Middle frontal gyrus (tissue), 1 donor: Measurements from ENCODE around the gene NUMB.

Experiments used
- DNase-seq: peaks from one replicate; pipeline ENCODE4 v3.0.0-alpha.2; 2015; ENCODE audit warnings: low spot score; ENCODE audit errors: extremely low spot score

NUMB gene

DNA sequence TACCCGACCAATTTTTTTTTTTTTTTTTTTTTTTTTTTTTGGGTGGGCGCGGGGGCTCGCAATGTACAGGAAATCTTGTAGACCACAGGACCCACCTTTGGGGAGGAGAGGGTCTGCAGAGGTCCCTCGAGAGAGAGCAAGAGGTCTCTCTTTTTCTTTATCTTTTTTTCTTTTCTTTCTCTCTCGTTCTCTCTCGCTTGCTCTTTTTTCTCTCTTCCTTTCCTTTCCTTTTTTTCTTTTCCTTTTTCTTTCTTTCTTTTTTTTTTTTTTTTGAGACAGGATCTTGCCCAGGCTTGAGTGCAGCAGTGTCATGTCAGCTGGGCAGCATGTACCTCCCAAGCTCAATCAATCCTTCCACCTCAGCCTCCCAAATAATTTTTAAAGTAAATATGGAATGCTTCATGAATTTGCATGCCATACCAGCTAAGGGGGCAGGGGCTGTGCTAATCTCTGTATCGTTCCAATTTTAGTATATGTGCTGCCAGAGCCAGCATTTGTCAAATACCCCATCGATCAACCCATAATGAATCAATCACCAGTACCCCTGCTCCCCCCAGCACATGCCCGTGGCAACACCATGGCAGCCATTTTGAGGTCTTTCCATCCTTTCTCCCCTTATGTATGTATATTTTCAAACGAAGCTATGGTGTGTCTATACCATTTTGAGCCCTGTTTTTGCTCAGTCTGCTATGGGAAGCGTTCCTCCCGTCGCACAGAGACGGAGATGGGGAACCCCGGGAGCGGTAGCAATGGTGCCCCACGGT lies 211.8 kb downstream of the NUMB start:
- DNase-seq: no peak

DNA sequence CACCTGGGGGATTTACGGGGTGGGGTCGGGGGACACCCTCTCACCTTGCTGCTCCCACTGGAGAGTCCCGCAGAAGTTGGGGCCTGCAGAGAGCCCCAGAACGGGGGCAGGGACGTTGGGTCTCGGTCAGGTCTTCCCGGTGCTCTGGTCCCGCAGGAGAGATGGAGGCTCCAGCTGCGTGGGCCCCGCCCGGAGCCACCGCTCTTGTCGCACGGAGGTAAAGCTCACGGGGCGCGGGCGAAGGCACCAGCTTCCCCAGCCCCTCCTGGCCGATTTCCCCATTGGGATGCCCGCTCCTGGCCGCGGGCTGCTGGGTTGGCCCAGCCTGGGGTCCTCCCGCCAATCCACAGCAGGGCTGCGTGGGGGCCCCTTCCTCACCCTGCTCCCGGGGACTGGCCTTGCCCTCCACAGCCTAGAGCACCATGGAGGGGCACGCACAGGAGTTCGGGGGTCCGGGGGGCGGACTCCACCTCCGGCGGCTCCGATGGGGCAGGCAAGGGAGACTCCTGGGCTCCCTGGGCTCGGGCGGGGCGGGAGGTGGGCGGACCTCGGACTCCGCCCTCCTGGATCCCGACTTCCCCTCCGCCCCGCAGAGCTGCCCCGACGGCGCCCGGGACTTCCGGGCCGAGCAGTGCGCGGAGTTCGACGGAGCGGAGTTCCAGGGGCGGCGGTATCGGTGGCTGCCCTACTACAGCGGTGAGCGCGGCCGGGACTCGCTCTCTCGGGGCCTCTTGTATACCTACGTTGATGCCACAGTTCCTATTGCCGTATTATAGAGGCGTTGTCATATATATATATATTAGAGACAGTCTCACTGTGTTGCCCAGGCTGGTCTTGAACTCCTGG lies 212.6 kb downstream of the NUMB start:
- no peak for DNase-seq

DNA sequence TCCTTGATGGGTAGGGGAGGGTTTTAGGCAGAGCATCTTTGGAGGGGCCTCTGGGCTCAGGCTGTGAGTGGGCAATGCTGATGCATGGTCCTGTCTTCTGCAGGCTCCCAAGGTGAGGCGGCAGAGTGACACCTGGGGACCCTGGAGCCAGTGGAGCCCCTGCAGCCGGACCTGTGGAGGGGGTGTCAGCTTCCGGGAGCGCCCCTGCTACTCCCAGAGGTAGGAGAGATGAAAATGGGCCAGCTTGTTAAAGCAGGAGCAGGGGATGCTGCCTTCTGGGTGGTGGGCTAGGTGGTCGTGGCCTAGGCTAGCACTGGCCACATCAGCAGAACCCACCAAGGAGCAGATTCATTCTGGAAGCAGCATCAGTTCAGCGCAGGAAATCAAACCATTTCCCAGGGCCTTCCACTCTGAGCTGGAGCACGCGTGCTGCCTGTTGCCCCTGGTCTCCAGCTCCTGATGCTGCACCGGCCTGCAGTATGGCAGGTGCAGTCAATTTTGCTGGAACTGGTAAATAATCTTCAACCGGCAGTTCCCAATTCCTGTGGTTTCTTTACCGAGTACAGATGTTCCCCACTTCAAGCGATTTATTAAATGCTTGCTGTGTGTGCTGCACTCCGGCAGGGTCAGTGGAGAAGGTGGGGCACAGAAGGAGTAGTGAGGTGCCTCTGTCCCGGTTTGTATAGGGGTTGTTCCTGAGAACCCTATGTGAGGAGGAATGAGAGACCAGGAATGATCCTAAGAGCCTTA lies 213.6 kb downstream of the NUMB start:
- DNase-seq: no peak

DNA sequence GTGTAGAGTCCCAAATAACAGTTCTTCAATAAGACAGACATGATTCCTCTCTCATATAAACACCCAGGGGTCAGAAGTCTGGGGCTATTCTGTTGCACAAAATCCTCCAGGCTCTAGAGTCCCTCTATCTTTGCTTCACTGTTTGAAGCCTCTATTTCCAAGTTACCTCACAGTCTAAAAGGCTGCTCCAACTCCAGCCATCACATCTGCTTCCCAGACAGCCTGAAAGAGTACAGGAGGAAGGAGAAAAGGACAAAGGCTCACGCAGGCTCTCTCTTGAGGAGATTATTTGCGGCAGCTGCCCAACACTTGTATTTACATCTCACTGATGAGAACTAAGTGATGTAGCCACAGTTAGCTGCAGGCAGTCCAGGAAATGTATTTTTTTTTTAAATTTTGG lies 214.6 kb downstream of the NUMB start:
- no peak for DNase-seq

DNA sequence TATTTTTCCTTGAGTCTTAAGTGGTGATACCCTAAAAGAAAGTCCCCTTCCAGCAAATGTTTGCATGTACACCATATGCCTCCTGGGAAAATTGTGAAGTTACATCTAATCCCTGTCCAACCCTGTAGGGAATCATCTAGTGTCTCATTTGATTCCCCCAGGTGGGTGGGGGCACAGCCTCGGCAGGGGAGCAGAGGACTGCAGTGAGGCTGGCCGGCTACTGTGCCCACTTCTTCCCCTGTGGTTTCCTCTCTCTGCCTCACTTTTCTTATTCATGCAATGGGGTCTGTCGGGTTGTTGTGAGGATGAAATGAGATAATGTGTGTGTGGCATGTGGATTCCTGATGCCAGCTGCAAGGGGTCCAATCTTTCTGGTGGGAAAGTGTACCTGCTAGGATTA lies 215.0 kb downstream of the NUMB start:
- no peak for DNase-seq

DNA sequence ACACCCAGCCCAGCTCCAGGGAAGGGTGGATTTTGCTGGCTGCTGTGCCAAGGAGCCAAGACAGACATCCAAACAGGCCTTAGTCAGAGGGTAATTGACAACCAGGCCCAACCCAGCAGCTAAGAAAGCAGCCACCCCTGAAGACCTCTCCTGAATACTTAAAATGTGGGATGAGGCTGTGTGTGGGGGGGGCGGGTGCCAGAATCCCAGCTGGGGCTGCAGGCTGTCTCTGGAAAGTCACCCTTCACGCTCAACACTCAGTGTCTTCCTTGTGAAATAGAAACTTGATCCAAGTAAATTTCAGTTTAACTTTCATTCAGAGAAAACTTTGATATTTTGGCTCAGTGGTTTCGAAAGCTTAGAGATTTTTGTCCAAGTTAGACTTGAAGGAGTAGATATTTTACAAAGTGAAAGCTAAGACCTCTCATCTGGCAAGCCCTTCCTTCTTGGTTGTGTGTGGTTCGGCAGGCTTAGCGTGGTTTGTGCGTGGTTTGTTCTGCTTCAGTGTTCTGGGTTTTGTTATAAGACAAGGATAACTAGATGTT lies 215.9 kb downstream of the NUMB start:
- DNase-seq: no peak

DNA sequence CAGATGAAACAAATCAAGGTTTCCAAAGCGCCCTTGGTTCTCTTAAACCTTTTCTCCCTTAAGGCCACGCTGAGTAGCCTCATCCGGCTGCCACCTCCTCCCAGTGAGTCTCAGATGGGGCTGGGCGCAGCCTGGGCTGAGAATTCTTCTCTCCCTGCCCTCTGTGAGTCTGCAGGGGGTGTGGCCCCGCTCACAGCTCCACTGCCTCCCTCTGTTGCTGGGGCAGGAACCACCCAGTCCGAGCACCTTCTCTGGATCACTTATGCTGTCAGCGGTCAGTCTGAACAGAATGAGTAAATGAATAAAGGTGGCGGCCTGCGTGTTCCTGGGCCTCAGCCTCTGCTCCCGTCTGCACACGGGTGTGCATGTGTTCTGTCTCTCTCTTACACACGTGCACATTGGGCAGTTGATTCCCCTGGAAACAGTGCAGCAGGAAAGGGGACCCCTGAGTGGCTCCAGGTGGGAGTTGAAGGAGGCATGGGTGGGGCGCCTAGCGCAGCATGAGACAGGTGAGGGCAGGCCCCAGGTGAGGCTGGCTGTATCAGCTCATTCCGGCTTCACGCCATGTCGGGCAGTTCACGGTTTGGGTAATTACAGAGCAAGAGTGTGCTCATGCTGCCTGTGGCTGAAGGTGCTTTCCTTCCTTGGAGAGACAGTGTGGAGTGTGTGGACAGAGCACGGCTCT lies 216.7 kb downstream of the NUMB start:
- DNase-seq: no peak

DNA sequence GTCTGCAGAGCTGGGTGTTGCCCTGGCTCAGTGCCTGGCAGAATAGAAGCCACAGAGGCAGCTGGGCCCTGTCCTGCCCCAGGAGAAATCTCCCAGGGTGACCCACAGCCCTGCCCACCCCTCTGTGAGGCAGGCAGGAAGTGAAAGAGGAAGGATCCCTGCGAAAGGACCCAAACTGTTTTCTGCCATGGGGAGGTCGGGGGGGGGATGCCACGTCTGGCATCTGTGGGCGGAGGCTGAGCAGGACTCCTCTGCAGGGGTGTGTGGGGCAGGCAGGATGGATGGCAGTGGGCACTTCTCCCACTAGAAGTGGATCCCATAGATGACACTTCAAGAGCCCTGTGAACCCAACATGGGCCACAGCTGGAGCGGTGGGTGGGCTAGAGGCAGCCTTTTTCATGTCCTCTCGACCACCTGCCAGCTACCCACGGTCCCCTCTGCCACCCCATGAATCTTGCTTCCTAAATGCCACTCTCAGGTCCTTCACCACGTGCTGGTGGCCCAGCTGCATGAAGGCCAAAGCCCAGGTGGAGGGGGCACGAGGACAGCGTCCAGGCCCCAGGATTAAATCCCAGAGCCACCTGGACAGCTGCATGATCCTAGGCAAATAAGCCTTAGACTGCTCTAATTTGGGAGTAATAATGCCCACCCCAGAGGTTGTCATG lies 217.4 kb downstream of the NUMB start:
- DNase-seq: no peak

DNA sequence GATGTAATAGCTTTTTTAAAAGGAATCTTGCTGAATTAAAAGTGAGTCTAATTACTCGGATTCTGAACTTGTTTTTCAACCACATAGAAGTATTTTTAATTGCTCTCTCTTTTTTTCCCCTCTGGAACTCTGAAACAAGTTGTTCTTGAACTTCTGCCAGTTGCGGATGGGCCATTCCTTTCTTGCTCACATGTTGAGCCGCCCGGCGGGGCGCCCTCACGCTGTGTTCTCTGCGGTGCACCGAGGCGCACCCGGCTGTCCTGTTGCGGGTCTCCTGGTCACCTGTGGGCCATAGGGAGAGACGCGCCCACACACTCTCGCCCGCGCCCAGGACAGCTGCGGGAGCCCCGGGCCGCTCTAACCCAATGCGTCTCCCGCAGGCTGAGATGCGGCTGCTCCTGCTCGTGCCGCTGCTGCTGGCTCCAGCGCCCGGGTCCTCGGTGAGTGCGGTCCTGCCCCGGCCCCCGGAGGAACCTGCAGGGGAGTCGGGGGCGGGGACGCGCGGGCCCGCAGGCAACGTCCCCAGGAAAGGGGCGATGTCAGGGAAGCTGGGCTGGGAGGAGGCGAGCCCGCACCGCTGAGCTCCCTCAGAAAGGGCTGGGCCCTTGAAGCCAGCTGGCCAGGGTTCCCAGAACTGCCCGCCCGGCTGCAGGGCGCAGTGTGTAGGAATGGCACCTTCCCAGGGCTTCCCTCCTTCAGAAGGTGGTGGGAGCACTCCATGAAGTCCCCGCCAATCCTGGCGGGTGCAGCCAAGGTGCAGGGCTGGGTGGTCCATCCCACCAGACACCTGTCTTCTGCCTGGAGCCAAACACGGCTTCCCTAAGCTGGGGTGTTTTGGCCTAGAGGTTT lies 218.7 kb downstream of the NUMB start:
- no peak for DNase-seq

DNA sequence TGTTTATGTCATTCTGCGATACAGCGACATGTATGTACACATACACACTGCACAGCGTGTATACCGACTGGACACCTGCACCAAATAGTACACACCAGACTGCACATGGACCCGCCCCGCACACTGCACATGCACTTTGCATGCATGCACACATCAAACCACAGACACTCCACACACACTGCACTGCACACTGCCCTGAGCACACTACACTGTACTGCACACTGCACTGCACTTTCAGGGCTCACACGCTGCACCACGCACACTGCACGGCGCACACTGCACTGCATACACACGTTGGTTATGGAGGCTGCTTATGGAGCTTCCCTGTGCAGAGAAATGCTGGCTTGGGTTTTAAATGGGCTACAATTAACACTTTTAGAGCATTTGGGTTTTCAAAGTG lies 219.4 kb downstream of the NUMB start:
- no peak for DNase-seq

DNA sequence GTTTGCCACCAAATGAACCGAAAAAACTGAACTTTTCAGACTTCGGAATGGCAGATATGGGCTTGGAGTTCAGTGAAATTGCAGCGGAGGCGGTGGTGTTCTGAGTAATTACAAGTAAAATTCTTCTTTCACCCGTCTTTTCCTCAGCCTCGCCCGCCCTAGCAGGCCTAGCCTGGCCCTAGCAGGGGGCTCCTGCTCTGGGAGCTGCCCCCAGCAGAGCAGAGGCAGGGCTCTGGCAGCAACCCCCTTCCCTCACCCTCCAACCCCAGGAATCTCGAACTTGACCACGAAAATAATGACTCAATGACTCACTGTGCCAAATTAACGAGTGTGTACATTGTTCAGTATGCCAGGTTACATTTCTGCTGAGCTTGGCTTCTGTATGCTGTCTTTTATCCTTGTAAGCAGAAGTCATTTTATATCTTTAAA lies 219.9 kb downstream of the NUMB start:
- DNase-seq: no peak

DNA sequence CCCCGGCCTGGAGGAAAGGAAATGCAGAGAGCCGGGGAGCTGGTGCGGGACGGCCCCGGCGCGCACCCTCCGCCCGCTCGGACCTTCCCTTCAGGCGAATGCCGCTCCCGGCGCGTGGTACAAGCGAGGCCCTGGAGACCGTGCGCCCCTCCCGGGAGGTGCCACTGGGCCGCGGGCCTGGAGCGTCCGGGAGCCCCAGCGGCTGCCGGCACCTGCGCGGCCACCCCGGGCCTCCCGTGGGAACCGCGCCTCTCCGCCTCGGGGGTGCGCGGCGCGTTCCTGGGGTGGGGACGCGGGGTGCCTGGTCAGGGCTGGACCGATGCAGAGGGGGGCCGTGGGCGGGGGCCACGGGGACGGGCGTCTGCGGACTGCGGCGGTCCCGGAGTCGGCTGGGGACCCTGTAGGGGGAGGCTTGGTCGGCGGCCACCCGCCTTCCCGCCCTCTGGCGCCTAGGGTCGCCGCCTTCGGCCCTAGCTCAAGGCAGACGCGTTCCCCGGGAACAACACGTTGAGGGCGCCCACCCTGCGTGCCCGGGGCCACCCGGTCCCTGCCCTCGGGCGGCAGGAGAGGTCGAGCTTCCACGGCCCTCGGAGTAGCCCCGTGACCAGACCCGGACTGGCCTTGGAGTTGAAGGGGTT lies 220.4 kb downstream of the NUMB start:
- DNase-seq: no peak

DNA sequence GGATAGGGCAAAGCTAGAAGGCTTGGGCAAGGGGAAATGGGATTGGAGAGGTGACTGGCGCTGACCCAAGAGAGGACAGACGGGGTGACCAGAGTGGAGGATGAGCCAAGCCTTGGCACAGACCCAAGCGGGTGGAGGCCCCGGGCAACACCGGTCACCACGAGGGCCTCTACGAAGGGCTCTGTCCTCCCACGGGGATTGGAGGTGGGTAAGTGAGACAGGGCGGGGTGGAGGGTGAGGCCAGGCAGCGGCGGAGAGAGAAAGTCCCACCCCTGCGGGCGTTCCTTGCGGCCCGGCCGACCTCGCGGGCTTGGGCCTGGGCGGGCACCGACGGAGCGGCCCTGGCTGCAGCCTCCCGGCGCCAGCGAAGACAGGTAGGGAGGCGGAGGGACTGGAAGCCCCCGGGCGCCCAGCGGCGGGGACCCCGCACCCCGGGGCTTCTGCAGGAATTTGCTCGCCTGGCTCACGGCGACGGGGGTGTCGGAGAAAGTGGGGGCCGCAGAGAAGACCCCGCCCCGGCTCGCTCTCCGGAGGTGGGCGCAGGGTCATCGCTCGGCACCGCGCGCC lies 221.0 kb downstream of the NUMB start, which contains the start of gene PAPLN:
Gene PAPLN (plus strand): TSS at position 288 of the 567 bp plus-strand sequence. CDS start 2,273 bp downstream, outside the sequence.
- DNase-seq: no peak

DNA sequence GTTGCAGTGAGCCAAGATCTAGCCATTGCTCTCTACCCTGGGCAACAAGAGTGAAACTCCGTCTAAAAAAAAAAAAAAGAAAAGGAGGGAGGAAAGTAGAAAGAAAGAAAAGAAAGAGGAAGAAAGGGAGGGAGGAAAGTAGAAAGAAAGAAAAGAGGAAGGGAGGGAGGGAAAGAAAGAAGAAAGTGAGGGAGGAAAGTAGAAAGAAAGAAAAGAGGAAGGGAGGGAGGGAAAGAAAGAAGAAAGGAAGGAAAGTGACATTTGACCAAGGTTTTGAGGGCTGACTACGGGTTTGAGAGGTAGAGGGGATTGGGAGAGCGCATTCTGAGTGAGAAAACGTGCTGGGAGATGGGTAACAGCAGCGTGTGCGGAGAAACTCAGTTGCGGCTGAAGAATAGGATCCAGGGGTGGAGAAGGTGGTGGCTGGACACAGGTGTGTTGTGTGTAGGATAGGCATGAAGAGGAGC lies 221.6 kb downstream of the NUMB start:
- DNase-seq: no peak

DNA sequence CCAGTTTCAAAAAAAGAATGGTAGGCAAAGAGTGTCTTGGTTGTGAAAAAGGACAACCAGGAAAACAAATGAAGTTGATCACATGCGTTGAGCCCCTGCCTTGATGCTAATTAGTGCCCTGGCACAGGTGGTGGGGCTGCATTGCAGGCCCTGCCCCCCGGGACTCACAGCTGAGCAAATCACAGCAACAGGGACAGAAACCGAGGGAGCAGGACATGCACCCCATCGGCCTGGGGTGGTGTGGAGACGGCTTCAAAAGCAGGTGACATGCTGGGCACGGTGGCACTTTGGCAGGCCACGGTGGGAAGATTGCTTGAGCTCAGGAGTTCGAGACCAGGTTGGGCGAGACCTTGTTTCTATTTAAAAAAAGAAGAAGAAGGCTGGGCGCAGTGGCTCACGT lies 222.2 kb downstream of the NUMB start:
- no peak for DNase-seq

DNA sequence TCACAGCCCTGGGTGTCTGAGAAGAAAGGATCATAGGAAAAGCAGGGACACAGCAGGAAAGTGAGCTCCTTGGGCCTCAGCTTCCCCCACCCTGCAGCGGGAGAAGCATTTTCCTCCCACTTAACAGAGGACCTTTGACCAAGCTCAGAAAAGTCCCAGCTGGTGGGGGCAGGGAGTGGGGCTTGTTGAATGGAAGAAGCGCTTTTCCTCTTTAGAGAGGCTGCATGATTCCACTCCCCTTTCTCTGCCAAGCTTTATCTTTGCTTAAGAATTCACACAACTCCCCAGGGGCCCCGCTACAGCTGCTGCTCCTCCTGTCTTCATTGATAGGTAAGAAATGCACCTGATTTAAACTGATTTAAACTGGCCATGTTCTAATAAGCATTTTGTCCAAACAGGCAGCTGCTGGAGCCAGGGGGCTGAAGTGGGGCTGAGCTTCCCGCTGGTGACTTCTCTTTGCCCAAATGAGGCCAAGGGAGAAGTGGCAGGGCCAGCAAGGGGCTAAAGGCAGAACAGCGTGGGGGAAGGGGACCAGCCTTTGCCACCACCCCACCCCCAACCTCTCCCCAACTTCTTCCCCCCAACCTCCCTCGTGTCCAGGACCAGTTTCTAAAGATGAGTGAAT lies 222.7 kb downstream of the NUMB start:
- no peak for DNase-seq

DNA sequence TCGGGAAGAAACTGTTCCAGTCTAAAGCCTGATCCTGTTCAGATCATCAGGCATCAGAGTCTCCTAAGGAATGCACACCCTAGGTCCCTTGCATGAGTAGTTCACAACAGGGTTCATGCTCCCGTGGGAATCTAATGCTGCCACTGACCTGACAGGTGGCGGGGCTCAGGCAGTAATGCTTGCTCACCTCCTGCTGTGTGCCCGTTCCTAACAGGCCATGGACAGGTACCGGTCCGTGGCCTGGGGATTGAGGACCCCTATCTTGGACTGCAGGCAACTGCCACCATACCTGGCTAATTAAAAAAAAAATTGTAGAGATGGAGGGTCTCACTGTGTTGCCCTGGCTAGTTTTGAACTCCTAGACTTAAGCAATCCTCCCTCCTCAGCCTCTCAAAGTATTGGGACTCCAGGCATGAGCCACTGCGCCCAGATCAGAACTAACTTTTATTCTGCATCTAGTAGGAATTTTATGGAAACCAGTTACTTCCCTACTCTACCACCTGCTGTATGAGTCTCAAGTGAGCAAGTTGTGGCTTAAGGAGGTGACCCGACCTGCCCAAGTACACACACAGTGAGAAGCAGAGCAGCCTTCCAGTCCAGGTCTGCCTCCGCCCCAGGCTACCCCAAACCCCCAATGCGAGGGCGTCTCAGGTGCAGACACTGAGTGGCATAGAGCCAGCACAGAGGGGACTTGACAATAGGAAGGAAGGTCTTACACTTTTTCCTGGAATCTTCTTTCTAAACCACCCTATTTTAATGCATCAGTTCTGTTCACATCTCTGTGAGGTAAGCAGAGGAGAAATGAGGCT lies 223.6 kb downstream of the NUMB start:
- no peak for DNase-seq
